ENCODE measurements around the gene PADI3. TPM values are rescaled to one million over a fixed set of nuclear protein-coding genes. Genes with fewer than 3 reads are reported as not detected.

The PADI3 gene
- total and polyA plus RNA-seq, 2 of the 13 experiments (the other 11 are each of a cell fraction or from before 2014, with no cell fraction given): not detected

DNA sequence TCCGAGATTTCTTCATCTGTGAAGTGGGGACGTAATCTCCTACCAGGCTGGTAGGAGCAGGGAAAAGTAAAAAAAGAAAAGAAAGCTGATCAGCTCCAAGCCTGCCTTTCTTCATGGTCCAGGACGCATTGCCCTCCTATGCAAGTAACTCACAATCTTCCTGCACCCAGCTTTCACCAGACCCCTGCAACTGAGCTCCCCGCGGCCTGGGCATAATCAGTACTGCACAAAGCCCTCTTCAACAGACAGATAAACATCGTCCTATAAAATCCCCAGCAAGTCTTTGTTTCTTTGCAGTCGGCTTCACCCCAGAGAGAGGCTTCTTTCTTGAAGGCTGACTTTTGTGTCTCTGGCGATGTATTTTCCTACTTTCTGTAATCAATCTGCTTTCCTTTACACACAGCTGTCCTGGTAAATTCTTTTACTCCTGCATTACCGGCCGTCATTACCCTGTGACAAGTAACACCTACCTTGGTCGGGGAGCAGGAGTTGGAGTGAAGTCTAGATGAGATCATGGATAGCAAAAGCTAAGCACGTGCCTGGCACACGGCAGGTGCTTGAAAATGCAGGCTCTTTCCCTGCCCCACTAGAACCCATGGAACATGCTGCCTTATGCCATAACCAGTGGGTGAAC, 35.6 kb upstream of the PADI3 start (continued):
- TF ChIP-seq KAT2B (IDR thresholded peaks at IDR 0.05; ENCODE audit: borderline replicate concordance, low read depth, low read length): no peak
- no peak for TF ChIP-seq RFXANK (CRISPR knock-in tag; IDR thresholded peaks at IDR 0.05)
- TF ChIP-seq ZNF788 (CRISPR knock-in tag; IDR thresholded peaks at IDR 0.05; ENCODE audit: borderline replicate concordance): no peak
- no peak for TF ChIP-seq ZNF713 (CRISPR knock-in tag; IDR thresholded peaks at IDR 0.05)
- TF ChIP-seq ZSCAN20 (CRISPR knock-in tag; IDR thresholded peaks at IDR 0.05; ENCODE audit: borderline replicate concordance): no peak
- no peak for TF ChIP-seq ZNF432 (CRISPR knock-in tag; IDR thresholded peaks at IDR 0.05; ENCODE audit: borderline replicate concordance)

- Histone ChIP-seq H3K27me3 (ENCODE audit: control insufficient read depth in 1 of 2, insufficient read depth in 2 of 2, low read length in 2 of 2) (peaks cover 0 to 20% of the 10 kb centered on the region in 2 experiments; a peak in 1 of 5 replicates), H3K36me3 (replicated peaks in 1 of 2; ENCODE audit: control insufficient read depth in 1 of 2, insufficient read depth in 2 of 2, low read length in 2 of 2) (no peaks in the 10 kb centered on the region), H3K4me3 (replicated peaks in 1 of 3; ENCODE audit: insufficient read depth in 1 of 3, low read depth in 2 of 3, low read length in 3 of 3) (no peak overlapping the region), H3K4me2 (ENCODE audit: low read depth, low read length) (no peak overlapping the region), H3K79me2 (ENCODE audit: insufficient read depth, low read length) (no peaks in the 10 kb centered on the region), H3K27ac (ENCODE audit: extremely low read length, insufficient read depth, low read length) (no peak overlapping the region), H3K9ac (ENCODE audit: insufficient read depth, low read depth, low read length) (no peak overlapping the region), H4K20me1 (ENCODE audit: insufficient read depth, low read length) (no peaks in the 10 kb centered on the region), H3K9me3 (ENCODE audit: low read length) (no peaks in the 10 kb centered on the region), H3K4me1 (ENCODE audit: insufficient read depth, low read length) (no peaks in the 10 kb centered on the region), H2AFZ (ENCODE audit: low read length) (no peak overlapping the region)
- ATAC-seq: no peak
- FAIRE-seq: no peak
- intact Hi-C loops (cut with micrococcal nuclease; ENCODE audit: unreplicated experiment) (no loop called here), in situ Hi-C loops (cut with HindIII; ENCODE audit: extremely low pct_ligation_motif_present, low pct_unique_long_range_greater_than_20kb) (no loop called here)
- ChIA-PET POLR2A (no interaction called here), CTCF (ENCODE audit: low intra/inter-chr PET ratio, low total read pairs) (no interaction called here)
- DNase-seq (ENCODE audit: low spot score): no peak
- WGBS (ENCODE audit: low lambda C conversion rate): 41% methylated on average over 8 of the region's 9 CpGs
- no TSS peak for BruUV-seq (replicated peaks)
- no peak for TF ChIP-seq POLR2G (IDR thresholded peaks at IDR 0.05; ENCODE audit: low read depth, low read length)
- TF ChIP-seq, protein P1, sequence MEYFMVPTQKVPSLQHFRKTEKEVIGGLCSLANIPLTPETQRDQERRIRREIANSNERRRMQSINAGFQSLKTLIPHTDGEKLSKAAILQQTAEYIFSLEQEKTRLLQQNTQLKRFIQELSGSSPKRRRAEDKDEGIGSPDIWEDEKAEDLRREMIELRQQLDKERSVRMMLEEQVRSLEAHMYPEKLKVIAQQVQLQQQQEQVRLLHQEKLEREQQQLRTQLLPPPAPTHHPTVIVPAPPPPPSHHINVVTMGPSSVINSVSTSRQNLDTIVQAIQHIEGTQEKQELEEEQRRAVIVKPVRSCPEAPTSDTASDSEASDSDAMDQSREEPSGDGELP (IDR thresholded peaks at IDR 0.05; ENCODE audit: borderline replicate concordance, low read depth): no peak
- TF ChIP-seq ZNF605 (CRISPR knock-in tag; IDR thresholded peaks at IDR 0.05): no peak
- no peak for TF ChIP-seq GATAD1 (CRISPR knock-in tag; IDR thresholded peaks at IDR 0.05)
- TF ChIP-seq, protein P2, sequence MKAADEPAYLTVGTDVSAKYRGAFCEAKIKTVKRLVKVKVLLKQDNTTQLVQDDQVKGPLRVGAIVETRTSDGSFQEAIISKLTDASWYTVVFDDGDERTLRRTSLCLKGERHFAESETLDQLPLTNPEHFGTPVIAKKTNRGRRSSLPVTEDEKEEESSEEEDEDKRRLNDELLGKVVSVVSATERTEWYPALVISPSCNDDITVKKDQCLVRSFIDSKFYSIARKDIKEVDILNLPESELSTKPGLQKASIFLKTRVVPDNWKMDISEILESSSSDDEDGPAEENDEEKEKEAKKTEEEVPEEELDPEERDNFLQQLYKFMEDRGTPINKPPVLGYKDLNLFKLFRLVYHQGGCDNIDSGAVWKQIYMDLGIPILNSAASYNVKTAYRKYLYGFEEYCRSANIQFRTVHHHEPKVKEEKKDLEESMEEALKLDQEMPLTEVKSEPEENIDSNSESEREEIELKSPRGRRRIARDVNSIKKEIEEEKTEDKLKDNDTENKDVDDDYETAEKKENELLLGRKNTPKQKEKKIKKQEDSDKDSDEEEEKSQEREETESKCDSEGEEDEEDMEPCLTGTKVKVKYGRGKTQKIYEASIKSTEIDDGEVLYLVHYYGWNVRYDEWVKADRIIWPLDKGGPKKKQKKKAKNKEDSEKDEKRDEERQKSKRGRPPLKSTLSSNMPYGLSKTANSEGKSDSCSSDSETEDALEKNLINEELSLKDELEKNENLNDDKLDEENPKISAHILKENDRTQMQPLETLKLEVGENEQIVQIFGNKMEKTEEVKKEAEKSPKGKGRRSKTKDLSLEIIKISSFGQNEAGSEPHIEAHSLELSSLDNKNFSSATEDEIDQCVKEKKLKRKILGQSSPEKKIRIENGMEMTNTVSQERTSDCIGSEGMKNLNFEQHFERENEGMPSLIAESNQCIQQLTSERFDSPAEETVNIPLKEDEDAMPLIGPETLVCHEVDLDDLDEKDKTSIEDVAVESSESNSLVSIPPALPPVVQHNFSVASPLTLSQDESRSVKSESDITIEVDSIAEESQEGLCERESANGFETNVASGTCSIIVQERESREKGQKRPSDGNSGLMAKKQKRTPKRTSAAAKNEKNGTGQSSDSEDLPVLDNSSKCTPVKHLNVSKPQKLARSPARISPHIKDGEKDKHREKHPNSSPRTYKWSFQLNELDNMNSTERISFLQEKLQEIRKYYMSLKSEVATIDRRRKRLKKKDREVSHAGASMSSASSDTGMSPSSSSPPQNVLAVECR (CRISPR knock-in tag; IDR thresholded peaks at IDR 0.05; ENCODE audit: borderline replicate concordance): no peak
- no peak for TF ChIP-seq GPBP1L1 (CRISPR knock-in tag; IDR thresholded peaks at IDR 0.05)
- TF ChIP-seq ZFP36 (IDR thresholded peaks at IDR 0.05; ENCODE audit: borderline replicate concordance, low read depth, low read length, partially characterized antibody): no peak
- TF ChIP-seq ZNF513 (CRISPR knock-in tag; conservative IDR thresholded peaks at IDR 0.05): no peak
- no peak for TF ChIP-seq HDAC6 (IDR thresholded peaks at IDR 0.05; ENCODE audit: low read depth, low read length)
These were observed 35.1 kb upstream of the PADI3 start for GRCh38 chr1:17213782-17214148.

Data from HepG2 (cell line).